GM18507 (cell line): ENCODE data around the gene OTUB2.

Experiments used
- DNase-seq: peaks from one replicate; pipeline ENCODE4 v3.0.0; 2011; ENCODE audit warnings: low read depth; ENCODE audit not compliant: insufficient read length; ENCODE audit errors: extremely low spot score
- FAIRE-seq: peaks from 2 replicates; lab custom pipeline; 2011; peaks lifted over from hg19 to GRCh38; lab: Jason Lieb, UNC

OTUB2 gene

DNA sequence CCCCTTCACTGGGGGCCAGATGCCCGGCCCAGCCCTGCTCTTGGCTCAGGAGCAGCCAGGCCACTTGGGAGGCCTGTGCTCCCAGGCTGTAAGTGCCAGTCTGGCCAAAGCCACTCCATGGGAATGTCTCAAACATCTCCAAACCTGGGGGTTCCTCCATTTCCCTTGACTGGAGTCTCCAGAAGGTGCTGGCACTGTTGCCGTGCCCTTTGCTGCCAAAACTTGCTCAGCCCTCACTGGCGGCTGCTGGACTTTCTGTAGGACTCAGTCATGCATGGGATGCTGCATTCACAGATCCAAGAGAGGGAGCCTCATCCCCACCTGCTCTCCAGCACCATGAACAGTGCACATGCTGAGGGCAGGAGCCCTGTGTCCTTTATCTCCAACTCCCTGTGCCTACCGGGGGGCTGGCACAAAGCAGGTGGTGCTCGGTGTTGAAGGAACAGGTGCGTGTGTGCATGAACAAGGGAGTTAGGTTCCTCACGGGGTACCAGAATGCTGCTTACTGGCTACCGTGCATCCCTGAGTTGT, 9.6 kb upstream of the OTUB2 start:
- DNase-seq (no peak), FAIRE-seq (no peak)

DNA sequence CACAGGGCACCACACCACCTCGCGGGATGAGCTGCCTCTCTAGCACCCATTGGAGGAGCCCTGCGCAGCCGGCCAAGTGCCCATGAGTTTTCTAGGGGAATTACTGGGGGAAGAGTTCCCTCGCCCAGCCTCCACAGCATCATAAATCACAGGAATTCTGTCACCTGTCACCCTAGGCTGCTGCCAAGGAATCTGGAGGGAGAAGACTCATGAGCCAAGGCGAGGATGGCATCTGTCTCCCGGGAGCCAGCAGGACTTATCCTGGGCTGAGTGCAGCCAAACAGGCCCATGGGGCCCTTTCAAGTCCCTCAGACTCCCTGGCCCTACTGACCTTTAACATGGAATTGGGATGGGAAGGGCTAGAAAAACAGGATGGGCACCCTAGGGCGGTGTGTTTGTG, 7.8 kb upstream of the OTUB2 start:
- FAIRE-seq: no peak

GRCh38 chr14:94019329-94019728, 6.8 kb upstream of the OTUB2 start:
- DNase-seq: no peak
- no peak for FAIRE-seq

More for the DNA sequence above, 7.8 kb upstream of the OTUB2 start:
- no peak for DNase-seq

DNA sequence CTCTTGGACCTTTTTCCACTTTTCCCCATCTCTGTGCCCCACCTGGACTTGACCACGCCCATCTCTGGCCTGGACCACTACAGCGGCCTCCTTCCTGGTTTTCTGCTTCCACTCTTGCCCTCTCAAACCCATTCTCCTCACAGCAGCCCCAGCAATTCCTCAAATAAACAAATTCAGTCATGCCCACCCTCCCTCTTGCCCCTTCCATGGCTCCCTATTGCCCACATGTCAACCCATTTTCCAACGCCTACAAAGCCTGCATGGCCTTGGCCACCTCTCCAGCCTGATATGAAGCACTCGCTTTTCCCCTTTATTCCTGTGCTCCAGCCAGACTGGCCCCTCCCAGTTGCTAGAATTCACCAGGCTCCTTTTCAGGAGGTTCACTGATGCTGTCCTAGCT, 5.9 kb upstream of the OTUB2 start:
- DNase-seq: no peak
- no peak for FAIRE-seq

- FAIRE-seq: no peak
These were observed 5.1 kb upstream of the OTUB2 start for GRCh38 chr14:94021001-94021400.

GRCh38 chr14:94021416-94022157, 4.6 kb upstream of the OTUB2 start:
- no peak for DNase-seq
- FAIRE-seq: no peak

More at GRCh38 chr14:94021001-94021400, 5.1 kb upstream of the OTUB2 start:
- no peak for DNase-seq

GRCh38 chr14:94022532-94023411, 3.4 kb upstream of the OTUB2 start:
- DNase-seq (no peak), FAIRE-seq (no peak)

DNA sequence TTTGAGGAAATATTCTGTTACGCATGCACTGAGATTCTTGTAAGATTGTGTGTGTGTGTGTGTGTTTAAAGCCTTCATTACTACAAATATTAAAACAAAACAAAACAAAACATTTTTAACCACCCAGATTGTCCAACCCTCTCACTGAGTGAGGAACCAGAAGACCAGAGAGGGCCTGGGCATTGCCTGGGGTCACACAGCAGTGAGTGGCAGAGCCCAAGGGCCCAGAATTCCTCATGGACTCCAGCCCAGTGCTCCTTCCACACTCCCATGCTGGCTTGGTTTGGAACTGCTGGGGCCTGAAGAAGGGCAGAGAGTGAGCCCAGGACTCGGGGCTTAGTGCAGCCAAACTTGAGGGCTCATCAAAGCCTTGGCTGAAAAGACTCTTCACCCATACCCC, 1.6 kb upstream of the OTUB2 start:
- FAIRE-seq (no peak), DNase-seq (no peak)

DNA sequence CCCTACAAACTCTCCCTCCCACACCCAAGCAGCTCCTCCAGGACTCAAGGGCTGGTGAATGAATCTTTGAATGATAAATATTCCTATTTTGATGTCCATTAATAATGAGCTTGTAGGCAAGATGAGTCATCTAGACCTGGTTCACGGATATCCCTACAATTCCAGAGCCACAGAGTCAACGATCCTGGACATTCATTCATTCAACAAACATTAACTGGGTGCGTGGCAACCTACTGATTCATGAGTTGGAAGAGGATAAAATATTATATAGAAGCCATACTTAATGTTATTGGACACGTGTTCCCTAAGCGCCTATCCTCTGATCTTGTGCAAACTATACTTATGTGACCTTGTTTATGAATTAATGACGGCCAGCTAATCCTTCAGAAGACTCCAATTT, 420 bp upstream of the OTUB2 start:
- DNase-seq: no peak
- no peak for FAIRE-seq

- DNase-seq: no peak
- no peak for FAIRE-seq
These were observed 839 bp downstream of the OTUB2 start for GRCh38 chr14:94026889-94027469.

DNA sequence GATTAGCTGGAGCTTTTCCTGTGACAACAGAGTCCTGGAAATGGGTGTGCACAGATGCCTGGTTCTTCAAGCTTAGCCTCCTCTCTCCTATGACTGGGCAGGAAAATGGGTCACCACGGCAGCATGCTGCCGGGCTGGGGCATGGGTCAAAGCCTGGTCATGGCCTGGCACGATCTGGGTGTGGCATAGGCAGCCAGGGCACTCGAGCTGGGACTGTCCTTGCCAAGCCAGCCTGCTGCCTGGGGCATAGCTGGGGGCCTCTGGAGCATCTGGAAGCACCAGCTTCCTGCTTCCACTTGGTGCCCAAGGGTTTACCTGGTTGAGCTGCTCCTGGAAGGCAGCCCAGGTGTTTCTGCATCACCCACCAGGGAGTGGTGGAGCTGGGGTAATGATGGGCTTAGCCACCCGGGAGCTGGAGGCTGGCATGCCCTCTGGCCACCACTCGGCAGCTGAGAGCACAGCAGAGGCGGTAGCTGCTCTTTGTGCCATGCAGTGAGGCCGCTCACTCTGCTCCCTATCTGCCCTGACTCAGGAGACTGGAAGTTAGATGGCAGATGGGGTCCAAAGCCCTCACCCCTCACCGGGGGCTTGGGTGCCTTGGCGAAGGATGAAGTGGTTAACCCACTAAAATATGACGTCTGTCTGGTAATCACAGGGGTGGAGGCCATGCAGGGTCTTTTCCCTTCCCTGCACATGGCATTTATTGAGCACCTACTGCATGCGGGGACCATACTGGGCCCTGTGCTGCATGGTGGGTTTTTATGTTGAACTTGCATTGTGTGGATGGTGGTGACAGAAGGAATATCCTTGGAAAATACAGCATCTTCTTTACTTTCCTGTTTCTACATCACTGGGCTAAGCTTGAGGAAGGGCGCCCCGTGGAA, 1.7 kb downstream of the OTUB2 start:
- FAIRE-seq: no peak

GRCh38 chr14:94028450-94028826, 2.3 kb downstream of the OTUB2 start:
- peak; percentile 21 for FAIRE-seq
- no peak for DNase-seq

More for the DNA sequence above, 1.7 kb downstream of the OTUB2 start:
- no peak for DNase-seq

- no peak for DNase-seq
- FAIRE-seq: no peak
These were observed 3.1 kb downstream of the OTUB2 start for GRCh38 chr14:94029265-94029664.

GRCh38 chr14:94029671-94030203, 3.6 kb downstream of the OTUB2 start:
- no peak for FAIRE-seq

DNA sequence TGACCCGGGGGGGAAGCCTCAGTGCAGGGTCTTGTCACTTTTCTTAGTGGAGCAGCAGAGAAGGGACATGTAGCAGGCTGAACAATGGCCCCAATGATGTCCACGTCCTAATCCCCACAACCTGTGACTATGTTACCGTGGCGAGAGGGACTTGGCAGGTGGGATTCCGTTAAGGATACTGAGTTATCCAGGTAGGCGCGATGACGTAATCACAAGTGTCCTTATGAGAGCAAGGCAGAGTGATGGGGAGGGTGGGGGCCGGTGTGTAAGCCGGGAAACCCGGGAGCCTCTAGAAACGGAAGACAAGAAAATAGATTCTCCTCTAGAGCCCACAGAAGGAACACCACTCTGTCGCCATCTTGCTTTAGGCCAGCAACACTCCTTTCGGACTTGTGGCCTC, 4.4 kb downstream of the OTUB2 start:
- no peak for DNase-seq
- no peak for FAIRE-seq

More at GRCh38 chr14:94029671-94030203, 3.6 kb downstream of the OTUB2 start:
- no peak for DNase-seq

- no peak for FAIRE-seq
- DNase-seq: no peak
These were observed 5.2 kb downstream of the OTUB2 start for GRCh38 chr14:94031161-94031882.

DNA sequence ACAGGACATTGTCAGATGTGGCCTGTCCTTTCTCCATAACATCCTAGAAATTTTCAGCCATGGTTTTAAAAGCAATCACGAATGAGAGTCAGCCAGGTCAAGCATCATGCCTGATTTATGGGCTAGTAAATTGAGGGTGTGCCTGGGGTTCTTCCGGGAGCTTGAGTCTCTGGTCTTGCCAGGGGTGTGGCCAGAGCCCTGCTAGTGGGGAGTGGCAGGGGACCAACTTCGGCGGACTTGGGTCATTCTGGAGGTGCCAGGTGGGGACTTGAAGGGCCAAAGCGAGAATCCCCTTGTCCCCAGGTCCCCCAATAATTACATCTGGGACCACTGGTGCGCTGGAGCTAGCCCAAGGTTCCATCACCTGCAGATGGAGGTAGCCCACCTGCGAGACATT, 5.7 kb downstream of the OTUB2 start:
- DNase-seq: no peak
- FAIRE-seq: no peak

GRCh38 chr14:94034886-94035285, 8.7 kb downstream of the OTUB2 start:
- no peak for DNase-seq
- no peak for FAIRE-seq
